H9 (cell line): ENCODE measurements around the gene UVRAG. TPM values are rescaled to one million over a fixed set of nuclear protein-coding genes. Genes with fewer than 3 reads are reported as not detected.

Experiments
- DNase-seq: peaks from one replicate; pipeline ENCODE4 v3.0.0-alpha.2; 2017
- H2AFZ ChIP-seq: one replicate; pipeline ENCODE4 v1.6.1; 2013; ENCODE audit warnings: mild to moderate bottlenecking, low read length, control low read depth, moderate library complexity
- H2AK5ac ChIP-seq: 2 replicates; pipeline ENCODE4 v1.6.1; 2013; ENCODE audit warnings: low read length, control low read depth, mixed read lengths; ENCODE audit not compliant: insufficient read length
- H2BK120ac ChIP-seq: one replicate; pipeline ENCODE4 v1.6.1; 2013; ENCODE audit warnings: low read depth, mild to moderate bottlenecking, low read length, control low read depth, inconsistent platforms; ENCODE audit not compliant: poor library complexity, severe bottlenecking
- H2BK12ac ChIP-seq: 2 replicates; pipeline ENCODE4 v1.6.1; 2013; ENCODE audit warnings: low read length, control low read depth, mixed read lengths, low read depth; ENCODE audit not compliant: insufficient read length
- H2BK15ac ChIP-seq: 2 replicates; pipeline ENCODE4 v1.6.1; 2013; ENCODE audit warnings: low read depth, low read length, control low read depth
- H2BK20ac ChIP-seq: one replicate; pipeline ENCODE4 v1.6.1; 2013; ENCODE audit warnings: low read depth, mild to moderate bottlenecking, low read length, control low read depth, inconsistent platforms; ENCODE audit not compliant: poor library complexity, severe bottlenecking
- H2BK5ac ChIP-seq: 2 replicates; pipeline ENCODE4 v1.6.1; 2013; ENCODE audit warnings: low read length, control low read depth, mixed read lengths; ENCODE audit not compliant: insufficient read length
- H3K14ac ChIP-seq: 2 replicates; pipeline ENCODE4 v1.6.1; 2013; ENCODE audit warnings: low read length, control low read depth; ENCODE audit not compliant: insufficient read depth
- H3K18ac ChIP-seq: 2 replicates; pipeline ENCODE4 v1.6.1; 2013; ENCODE audit warnings: low read depth, mild to moderate bottlenecking, mixed read lengths, low read length, control low read depth; ENCODE audit not compliant: insufficient read length
- H3K23ac ChIP-seq: 2 replicates; pipeline ENCODE4 v1.6.1; 2013; ENCODE audit warnings: low read length, control low read depth, mixed read lengths, low read depth; ENCODE audit not compliant: insufficient read length
- H3K23me2 ChIP-seq: 2 replicates; pipeline ENCODE4 v1.6.1; 2013; ENCODE audit warnings: low read depth, mild to moderate bottlenecking, mixed read lengths, low read length, control low read depth; ENCODE audit not compliant: insufficient read length, poor library complexity, severe bottlenecking
- H3K27ac ChIP-seq: 2 replicates; pipeline ENCODE4 v1.5.1; 2013; ENCODE audit warnings: low read length, control low read depth, mixed read lengths, low read depth; ENCODE audit not compliant: insufficient read length
- H3K27me3 ChIP-seq: 2 replicates; pipeline ENCODE4 v1.6.1; 2013; ENCODE audit warnings: low read length, control low read depth, inconsistent platforms; ENCODE audit not compliant: insufficient read depth
- H3K4ac ChIP-seq: 2 replicates; pipeline ENCODE4 v1.6.1; 2013; ENCODE audit warnings: low read depth, mild to moderate bottlenecking, control low read depth, inconsistent platforms, low read length, moderate library complexity
- H3K4me1 ChIP-seq: 2 replicates; pipeline ENCODE4 v1.6.1; 2013; ENCODE audit warnings: low read length, control low read depth, inconsistent platforms; ENCODE audit not compliant: insufficient read depth
- H3K4me2 ChIP-seq: 2 replicates; pipeline ENCODE4 v1.6.1; 2013; ENCODE audit warnings: low read length, control low read depth, mixed read lengths; ENCODE audit not compliant: insufficient read length, insufficient read depth
- H3K56ac ChIP-seq: 2 replicates; pipeline ENCODE4 v1.6.1; 2013; ENCODE audit warnings: low read depth, mild to moderate bottlenecking, mixed read lengths, low read length, control low read depth; ENCODE audit not compliant: insufficient read length
- H3K79me1 ChIP-seq: 2 replicates; pipeline ENCODE4 v1.6.1; 2013; ENCODE audit warnings: low read depth, mild to moderate bottlenecking, moderate library complexity, low read length, control low read depth, inconsistent platforms; ENCODE audit not compliant: insufficient read depth, poor library complexity, severe bottlenecking
- H3K79me2 ChIP-seq: 2 replicates; pipeline ENCODE4 v1.6.1; 2013; ENCODE audit warnings: low read length, control low read depth, inconsistent platforms; ENCODE audit not compliant: insufficient read depth
- H3K9ac ChIP-seq: 2 replicates; pipeline ENCODE4 v1.6.1; 2013; ENCODE audit warnings: low read length, control low read depth, mixed read lengths; ENCODE audit not compliant: insufficient read length; ENCODE audit errors: extremely low read depth
- H3K9me3 ChIP-seq: one replicate; pipeline ENCODE4 v1.6.1; 2013; ENCODE audit warnings: low read depth, low read length, inconsistent platforms; ENCODE audit not compliant: control insufficient read depth
- H3T11ph ChIP-seq: one replicate; pipeline ENCODE4 v1.6.1; 2013; ENCODE audit warnings: mild to moderate bottlenecking, low read length, control low read depth, inconsistent platforms
- H4K20me1 ChIP-seq: one replicate; pipeline ENCODE4 v1.6.1; 2013; ENCODE audit not compliant: control insufficient read depth, insufficient read length, insufficient read depth
- H4K5ac ChIP-seq: 2 replicates; pipeline ENCODE4 v1.6.1; 2013; ENCODE audit warnings: low read depth, mild to moderate bottlenecking, mixed read lengths, low read length, control low read depth; ENCODE audit not compliant: insufficient read length
- H4K8ac ChIP-seq: replicated peaks from 2 replicates; pipeline ENCODE4 v1.6.1; 2013; ENCODE audit warnings: low read length, control low read depth, mixed read lengths, low read depth; ENCODE audit not compliant: insufficient read length
- H4K91ac ChIP-seq: 2 replicates; pipeline ENCODE4 v1.6.1; 2013; ENCODE audit warnings: low read depth, mild to moderate bottlenecking, moderate library complexity, mixed read lengths, low read length, control low read depth; ENCODE audit not compliant: insufficient read length
- H3K27ac Mint-ChIP-seq, 3 experiments: 2 replicates in 2 of 3; 3 replicates in 1 of 3; pipeline ENCODE4 v1.8.0; 2020 to 2021; ENCODE audit warnings: mixed read lengths in 3 of 3, mild to moderate bottlenecking in 1 of 3, moderate library complexity in 1 of 3
- H3K27me3 Mint-ChIP-seq: 2 replicates; pipeline ENCODE4 v1.8.0; 2021; ENCODE audit warnings: low read depth, mild to moderate bottlenecking, moderate library complexity, mixed read lengths
- H3K36me3 Mint-ChIP-seq, 3 experiments: 2 replicates in 2 of 3; 3 replicates in 1 of 3; pipeline ENCODE4 v1.8.0; 2020 to 2021; ENCODE audit warnings: low read depth in 3 of 3, mixed read lengths in 3 of 3; ENCODE audit not compliant: insufficient read depth in 1 of 3
- H3K4me1 Mint-ChIP-seq, 2 experiments: 2 replicates each; pipeline ENCODE4 v1.8.0; 2020; ENCODE audit warnings: mixed read lengths in 2 of 2
- H3K4me3 Mint-ChIP-seq, 2 experiments: 2 replicates in 1 of 2; 3 replicates in 1 of 2; pipeline ENCODE4 v1.8.0; 2020 to 2021; ENCODE audit warnings: mild to moderate bottlenecking in 2 of 2, mixed read lengths in 2 of 2, moderate library complexity in 1 of 2
- H3K9me3 Mint-ChIP-seq, 2 experiments: 2 replicates in 1 of 2; 3 replicates in 1 of 2; pipeline ENCODE4 v1.8.0; 2020; ENCODE audit warnings: mild to moderate bottlenecking in 2 of 2, mixed read lengths in 2 of 2, moderate library complexity in 1 of 2
- WGBS: extraction: QIAGEN DNeasy Blood & Tissue Kit; methylation state at CpG from one replicate; pipeline ENCODE4 v1.1.7; 2013; ENCODE audit warnings: missing lambda C conversion rate, low lambda C conversion rate, mixed read lengths; ENCODE audit not compliant: insufficient read length; ENCODE audit errors: extremely low coverage; 5-methylcytosine and 5-hydroxymethylcytosine counted together
- total RNA-seq: library from RNA; stranded (reverse); gene quantifications from 2 replicates; pipeline ENCODE4 v1.2.1, GENCODE V29; 2021
- TF ChIP-seq, protein P1 (sequence below): fragments of 200-600 bp; sonication (generic); conservative IDR thresholded peaks from 3 replicates; pipeline ENCODE4 v1.8.0; 2021; ENCODE audit warnings: antibody characterized with exemption, mild to moderate bottlenecking

Gene UVRAG
- total RNA-seq, 1 experiment from 2014 or later = 18.5 TPM

DNA sequence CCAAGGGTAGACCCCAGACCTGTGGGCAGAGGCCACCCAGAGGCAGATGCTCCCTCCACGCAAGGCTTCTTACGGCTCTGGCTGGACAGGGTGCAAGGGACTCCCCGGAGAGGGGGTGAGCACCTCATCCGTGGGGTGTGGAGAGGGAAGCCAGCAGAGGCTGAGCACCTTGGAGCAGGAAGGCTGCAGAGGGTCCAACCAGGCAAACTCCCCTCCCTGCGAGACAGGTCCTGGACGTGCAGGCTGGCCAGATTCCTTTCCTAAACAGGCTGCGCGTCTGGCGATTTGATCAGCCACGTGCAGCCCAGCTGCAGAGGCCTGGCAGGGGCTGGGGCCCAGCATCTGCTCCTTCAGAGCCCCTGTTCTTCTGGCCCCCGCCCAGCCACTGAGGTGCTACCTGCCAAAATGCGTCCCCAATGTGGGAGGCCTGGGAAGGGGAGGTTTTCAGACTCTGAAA lies 342.0 kb downstream of the UVRAG start:
- Histone ChIP-seq H2AFZ (no peak overlapping the region), H3K4ac (no peak overlapping the region), H2BK5ac (no peak overlapping the region), H3K18ac (no peak overlapping the region), H2BK20ac (no peak overlapping the region), H3K79me1 (no peaks in the 10 kb centered on the region), H3K4me1 (no peaks in the 10 kb centered on the region), H3K56ac (no peak overlapping the region), H2BK12ac (no peak overlapping the region), H3K14ac (peak overlapping the region; percentile 17; the same call in 1 of the 2 replicates), H2BK120ac (no peak overlapping the region), H4K5ac (no peak overlapping the region), H3T11ph (no peak overlapping the region), H3K27me3 (no peaks in the 10 kb centered on the region; the same call in 1 of the 2 replicates), H2AK5ac (no peak overlapping the region), H3K23ac (no peak overlapping the region), H3K4me2 (no peak overlapping the region), H3K79me2 (no peaks in the 10 kb centered on the region), H2BK15ac (no peak overlapping the region), H3K23me2 (no peaks in the 10 kb centered on the region), H3K27ac (no peak overlapping the region), H3K9ac (no peak overlapping the region), H4K8ac (no peak overlapping the region), H4K20me1 (no peaks in the 10 kb centered on the region), H3K9me3 (no peaks in the 10 kb centered on the region), H4K91ac (no peak overlapping the region)
- Mint-ChIP-seq H3K4me3 (no peak overlapping the region), H3K9me3 (no peaks in the 10 kb centered on the region), H3K4me1 (peaks cover 13 to 18% of the 10 kb centered on the region in 2 experiments), H3K27ac (no peak overlapping the region; a peak in 1 of 7 replicates), H3K27me3 (peaks cover 43% of the 10 kb centered on the region), H3K36me3 (no peaks in the 10 kb centered on the region)
- TF ChIP-seq, protein P1, sequence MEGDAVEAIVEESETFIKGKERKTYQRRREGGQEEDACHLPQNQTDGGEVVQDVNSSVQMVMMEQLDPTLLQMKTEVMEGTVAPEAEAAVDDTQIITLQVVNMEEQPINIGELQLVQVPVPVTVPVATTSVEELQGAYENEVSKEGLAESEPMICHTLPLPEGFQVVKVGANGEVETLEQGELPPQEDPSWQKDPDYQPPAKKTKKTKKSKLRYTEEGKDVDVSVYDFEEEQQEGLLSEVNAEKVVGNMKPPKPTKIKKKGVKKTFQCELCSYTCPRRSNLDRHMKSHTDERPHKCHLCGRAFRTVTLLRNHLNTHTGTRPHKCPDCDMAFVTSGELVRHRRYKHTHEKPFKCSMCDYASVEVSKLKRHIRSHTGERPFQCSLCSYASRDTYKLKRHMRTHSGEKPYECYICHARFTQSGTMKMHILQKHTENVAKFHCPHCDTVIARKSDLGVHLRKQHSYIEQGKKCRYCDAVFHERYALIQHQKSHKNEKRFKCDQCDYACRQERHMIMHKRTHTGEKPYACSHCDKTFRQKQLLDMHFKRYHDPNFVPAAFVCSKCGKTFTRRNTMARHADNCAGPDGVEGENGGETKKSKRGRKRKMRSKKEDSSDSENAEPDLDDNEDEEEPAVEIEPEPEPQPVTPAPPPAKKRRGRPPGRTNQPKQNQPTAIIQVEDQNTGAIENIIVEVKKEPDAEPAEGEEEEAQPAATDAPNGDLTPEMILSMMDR = no peak
- WGBS = no CpG with 5 or more reads among the region's 12 CpGs
- no peak for DNase-seq
